ENCODE results near the gene OSBPL2.

Gene OSBPL2

DNA sequence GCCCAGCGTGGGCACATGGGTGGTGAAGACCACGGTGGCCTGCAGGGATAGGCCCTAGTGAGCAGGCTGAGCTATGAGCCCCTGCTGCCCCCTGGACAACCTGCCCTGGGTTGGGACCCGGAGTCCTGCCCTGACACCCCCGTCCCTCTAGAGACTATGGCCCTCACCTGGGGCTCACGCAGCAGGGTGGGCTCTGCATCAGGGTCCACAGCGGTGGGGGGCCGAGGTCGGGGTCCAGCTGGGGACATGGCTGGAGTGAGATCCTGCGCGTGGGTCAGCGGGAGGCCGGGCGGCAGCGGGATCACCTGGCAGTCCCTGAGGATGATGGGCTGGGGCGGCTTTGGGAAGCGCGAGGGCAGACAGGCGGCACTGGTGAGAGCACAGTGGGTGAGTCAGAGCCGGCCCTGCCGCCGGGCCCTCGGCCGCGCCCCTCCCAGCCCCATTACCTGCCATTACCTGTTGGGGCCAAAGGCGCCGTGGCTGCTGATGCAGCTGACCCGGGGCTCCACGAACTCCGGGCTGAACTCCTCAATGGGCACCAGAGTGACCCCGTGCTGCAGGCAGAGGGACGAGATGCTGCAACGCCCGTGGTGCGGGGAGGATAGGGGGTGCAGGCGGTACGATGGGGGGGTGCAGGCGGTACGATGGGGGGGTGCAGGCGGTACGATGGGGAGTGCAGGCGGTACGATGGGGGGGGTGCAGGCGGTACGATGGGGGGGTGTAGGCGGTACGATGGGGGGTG is 92.4 kb downstream of the OSBPL2 start:
- no peak for DNase-seq

DNA sequence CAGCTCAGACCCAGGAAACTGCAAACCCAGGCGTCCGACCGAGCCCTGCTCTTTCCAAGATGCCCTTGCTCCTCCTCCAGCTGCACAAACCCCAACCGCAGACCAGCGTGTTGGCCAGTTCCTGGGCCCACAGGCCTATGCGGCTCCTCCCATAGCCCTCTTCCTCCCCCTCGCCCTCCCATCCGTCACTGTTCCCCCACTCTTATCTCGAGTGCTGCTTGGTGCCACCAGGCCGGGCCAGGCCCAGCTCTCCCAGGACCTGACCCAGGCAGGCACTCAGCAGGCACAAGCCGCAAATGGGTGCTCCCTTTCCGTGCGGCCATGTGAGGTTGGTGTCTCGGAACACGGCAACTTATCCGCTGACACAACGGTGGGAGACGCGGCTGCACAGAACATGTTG is 93.0 kb downstream of the OSBPL2 start:
- DNase-seq: no peak

DNA sequence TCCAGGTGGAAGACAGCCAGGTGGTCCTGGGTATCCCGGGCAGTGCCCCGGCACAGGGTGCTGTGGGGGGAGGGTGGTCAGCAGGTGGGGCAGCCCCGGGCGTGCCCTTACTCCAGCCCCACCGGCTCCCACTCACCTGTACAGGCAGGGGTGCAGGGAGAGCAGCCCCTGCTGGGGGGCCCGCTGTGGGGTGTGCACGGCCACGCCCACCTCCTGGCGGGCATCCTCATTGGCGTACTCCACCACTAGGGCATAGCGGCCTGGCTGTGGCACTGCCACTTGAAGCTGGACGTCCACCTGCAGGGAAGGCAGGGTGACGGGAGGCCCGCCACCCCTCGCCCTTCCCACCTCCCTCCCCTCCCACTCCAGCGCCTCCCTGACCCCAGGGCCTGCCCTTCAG is 94.1 kb downstream of the OSBPL2 start:
- no peak for DNase-seq

DNA sequence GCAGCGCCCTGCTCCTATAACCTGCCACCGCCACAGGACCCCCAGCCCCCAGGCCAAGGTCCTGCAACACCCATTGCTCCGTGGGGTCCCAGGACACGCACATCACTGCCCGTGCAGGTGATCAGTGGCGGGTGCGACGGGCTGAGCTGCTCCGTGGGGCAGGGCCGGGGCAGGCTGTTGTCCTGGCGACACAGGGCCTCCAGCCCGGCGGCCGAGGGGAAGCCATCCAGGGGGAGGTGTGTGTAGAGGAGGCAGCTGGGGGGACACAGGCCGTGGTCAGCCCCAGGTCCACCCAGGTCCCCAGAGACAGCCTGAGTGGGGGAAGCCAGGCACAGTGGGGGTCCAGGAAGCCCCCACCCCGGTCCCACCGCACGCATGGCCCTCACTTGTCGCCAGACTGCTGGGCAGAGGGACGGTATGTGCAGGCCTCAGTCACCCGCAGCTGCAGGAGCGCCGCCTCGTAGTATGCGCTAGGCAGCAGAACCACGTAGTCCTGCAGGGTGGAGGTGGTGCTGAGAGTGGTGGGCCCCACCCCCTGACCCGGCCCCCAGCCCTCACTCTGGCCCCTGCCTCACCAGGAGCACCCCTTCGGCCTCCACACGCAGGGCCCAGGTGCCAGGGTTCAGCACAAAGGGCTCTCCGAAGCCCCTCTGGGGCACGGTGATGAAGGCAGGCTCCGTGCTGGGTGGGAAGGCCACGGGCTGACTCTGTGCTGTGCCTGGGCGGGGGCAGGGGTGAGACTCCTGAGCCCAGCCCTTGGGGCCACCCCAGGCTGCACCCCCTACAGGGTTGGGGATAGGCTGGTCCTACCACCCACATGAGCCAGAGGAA is 94.9 kb downstream of the OSBPL2 start:
- no peak for DNase-seq

DNA sequence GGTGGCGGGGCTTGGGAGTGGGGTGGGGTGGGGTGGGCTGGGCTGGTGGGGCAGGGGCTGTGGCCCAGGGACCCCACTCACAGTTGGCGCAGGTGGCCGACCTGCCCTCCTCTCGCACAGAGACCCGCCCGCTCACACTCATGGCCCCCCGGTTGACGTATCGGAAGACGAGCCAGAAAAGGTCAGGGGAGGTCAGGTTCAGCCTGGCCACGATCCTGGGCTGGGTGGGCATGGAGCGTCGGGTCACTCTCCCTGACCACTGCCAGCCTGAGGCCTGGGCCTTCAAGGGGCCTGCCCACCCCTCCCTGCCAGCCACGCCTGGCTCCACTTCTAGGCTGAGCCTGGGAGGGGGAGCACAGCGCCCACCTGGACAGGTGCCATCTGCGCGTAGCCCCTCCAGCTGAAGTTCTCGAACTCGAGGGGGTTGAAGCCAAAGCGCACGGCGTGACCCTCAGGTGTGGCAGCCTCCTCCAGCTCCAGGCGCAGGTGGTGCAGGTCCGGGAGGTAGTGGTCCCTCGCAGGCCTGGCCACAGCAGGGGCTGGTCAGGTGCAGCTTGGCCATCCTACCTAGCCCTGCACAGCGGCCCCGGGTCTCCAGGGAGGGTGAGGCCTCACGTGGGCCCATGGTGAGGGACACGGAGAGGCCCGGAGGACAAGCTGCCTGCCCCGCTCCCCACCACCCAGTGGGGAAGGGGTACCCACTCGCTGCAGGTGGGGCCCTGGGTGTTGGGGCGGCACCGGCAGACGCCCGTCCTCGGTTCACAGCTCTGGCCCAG is 95.7 kb downstream of the OSBPL2 start:
- no peak for DNase-seq

DNA sequence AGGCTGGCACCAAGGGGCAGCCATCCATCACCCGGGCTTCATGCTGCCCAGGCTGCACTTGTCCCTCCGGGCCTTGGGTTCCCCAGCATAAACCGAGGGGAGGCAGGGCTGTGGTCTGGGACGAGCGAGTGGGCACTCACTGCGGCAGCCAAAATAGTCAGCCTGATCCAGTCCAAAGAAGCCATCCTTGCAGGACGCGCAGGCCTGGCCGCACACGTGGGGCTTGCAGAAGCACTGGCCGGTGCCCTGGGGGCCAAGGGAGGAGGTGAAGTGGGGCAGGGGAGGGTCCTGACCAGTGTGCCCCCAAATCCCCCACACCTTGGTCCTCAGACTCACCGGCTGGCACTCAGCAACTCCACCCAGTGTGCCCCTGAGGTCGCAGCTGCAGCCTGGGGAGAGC is 96.6 kb downstream of the OSBPL2 start:
- no peak for DNase-seq

DNA sequence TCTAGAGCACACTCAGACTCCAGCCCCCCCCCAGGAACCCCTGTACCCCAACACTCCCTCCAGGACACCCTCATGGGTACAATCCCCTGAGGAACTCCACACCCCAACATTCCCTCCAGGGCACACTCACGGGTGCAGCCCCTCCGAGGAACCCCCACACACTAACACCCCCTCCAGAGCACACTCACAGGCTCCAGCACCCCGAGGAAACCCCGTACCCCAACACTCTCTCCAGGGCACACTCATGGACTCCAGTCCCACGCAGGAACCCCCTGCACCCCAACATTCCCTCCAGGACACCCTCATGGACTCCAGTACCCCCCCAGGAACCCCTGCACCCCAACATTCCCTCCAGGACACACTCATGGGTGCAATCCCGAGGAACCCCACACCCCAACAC is 97.2 kb downstream of the OSBPL2 start:
- no peak for DNase-seq

DNA sequence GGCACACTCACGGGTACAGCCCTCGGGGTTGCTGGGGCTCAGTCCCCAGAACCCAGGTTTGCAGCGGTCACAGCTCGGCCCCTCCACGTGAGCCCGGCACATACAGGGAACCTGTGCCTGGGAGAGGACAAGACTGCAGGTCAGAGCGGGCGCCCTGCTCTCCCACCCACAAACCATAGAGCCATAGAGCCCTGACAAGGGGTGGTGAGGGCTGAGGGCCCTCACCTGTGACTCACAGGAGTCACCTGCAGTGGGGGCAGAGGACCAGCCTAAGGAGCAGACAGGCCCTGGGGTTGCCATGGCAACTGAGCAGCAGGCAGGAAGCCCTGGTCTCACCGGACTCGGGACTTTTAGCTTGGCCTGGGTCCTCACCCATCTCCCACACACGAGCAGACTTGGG is 98.0 kb downstream of the OSBPL2 start:
- DNase-seq: no peak

DNA sequence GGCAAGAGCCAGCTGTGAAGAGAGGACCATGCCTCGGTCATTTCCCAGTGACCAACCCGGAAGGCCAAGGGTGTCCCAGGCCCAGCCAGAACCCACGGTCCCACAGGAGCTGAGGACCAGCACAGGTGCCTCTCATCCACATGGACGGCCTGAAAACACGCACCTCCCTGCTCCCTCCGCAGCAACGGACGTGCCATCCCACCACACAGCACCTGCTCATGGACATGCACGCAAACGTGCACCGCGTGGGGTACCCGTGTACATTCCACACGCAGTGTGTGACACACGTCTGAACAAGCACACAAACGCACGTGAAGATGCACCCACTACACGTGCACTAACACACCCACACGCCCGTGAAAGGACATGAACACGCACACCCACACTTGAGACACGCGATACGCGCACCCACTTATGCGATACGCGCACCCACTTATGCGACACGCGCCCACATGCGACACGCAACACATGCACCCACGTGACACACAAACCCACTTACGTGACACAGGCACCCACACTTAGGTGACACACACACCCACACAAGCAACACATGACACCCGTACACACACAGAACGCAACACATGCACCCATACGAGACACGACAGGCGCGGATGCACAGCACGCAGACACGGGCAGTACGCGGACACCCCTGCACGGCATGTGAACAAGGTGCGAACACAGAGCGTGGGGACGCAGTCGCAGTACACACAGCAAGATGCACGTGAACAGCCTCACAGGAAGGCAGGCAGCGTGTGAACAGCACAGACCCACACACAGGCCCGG is 98.6 kb downstream of the OSBPL2 start:
- DNase-seq: no peak

DNA sequence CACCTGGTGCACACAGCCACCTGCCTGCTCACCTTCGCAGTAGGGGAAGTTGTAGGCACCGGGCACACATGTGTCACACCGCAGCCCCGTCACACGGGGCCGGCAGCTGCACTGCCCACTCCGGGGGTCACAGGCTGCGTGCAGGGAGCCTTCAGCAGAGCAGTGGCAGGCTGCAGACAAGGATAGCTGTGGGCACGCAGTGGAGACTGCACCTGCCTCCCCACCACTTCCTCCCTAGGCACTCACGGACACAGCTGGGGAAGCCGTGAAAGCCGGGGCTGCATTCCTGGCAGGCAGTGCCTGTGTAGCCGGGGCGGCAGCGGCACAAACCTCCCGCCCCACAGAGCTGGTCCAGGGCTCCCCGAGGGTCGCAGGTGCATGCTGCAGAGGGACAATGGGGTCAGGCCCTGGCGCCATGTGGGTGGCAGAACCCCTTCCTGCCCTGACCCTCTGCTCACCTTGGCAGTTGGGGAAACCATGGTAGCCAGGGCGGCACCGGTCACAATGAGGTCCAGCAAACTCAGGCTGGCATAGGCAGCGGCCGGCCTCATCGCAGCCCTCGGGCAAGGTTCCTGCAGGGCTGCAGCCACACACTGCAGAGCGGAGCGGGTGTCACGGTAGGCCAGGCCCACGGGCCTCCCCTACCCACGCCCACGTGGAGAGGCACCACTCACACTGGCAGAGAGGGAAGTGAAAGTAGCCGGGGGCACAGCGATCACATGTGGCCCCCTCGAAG is 99.4 kb downstream of the OSBPL2 start:
- no peak for DNase-seq

DNA sequence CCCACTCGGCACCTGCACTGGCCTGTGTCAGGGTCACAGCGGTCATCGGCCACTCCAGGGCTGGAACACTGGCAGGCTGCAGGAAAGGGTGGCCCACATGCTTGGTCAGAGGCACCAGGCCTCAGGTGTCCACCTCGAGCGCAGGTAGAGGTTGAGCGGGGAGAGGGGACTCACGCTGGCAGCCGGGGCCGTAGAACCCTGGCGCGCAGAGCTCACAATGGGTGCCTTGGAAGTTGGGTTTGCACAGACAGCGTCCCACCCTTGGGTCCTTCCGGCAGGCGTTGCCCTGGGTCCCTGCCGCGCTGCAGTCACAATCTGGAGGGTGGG is 99.9 kb downstream of the OSBPL2 start:
- no peak for DNase-seq

DNA sequence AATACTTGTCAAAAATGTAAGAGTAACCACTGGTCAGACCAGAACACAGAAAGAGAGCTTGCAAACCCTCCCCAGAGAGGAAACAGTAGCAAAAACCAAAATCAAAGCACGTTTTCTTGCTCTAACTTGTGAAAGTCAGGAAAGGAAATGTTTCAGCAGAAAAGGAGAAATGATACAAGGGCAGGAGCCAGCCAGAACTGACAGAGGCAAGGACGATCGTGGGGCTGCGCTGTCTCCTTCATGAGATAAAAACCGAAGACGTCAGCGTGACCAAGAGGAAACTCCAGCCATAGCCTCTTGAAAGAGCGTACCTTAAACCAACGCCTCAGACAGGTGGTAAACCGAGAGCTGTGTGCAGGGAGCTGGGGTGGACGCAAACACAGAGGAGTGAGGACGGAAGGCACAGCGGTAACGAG is 101.3 kb downstream of the OSBPL2 start:
- DNase-seq: no peak

DNA sequence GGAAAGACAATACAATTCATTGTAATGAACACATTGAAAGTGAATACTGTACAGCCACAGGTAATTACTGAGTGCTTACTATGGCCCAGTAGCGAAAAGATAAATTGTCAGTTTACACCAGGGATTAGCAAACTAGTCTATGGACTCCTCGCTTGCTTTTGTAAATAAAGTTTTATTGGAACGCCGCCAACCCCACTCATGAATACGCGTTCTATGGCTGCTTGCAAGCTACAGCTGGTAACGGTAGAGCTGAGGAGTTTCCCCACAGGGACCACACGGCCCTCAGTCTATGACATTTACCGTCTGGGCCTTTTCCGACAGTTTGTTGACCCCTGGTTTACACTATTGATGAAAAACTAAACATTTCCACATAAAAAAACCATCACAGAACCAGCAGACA is 104.6 kb downstream of the OSBPL2 start:
- DNase-seq: no peak

DNA sequence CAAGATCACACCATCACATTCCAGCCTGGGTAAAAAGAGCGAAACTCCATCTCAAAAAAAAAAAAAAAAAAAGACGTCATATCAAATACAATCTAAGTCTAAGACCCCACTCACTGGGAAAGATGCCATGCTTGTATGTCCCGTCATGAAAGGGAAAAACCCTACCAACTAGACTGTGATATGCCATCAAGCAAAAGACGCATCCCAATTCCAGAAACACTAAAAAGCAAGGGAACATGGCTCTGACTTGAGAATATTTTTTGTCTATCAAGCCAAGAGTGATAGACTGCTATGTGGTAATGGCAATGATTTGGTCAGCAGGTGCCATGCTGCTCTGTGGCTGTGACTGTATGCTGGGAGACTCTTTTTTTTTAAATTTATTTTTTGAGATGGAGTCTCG is 105.8 kb downstream of the OSBPL2 start:
- no peak for DNase-seq

DNA sequence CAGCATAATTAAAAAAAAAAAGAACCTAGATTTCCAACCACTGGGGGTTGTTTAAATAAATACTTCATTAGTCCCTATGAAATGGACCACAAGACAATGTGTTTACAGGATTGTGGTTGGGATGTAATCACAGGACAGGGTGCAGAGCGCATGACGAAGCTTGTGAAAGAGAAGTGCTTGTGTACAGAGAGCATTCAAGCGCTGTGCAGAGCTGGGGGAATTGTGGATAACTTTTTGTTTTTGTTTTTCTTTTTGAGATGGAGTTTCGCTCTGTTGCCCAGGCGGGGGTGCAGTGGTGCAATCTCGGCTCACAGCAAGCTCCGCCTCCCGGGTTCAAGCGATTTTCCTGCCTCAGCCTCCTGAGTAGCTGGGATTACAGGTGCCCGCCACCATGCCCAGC is 106.5 kb downstream of the OSBPL2 start:
- DNase-seq: no peak

Data from stimulated activated CD4-positive, alpha-beta T cell treated with anti-CD3 and anti-CD28 coated beads, Interleukin-2, amount 100 ng/mL, for 48 hours (primary cell).